HFF-Myc (cell line): Measurements from ENCODE around the gene TAF3.
"Not testable (repeated sequence)": the region's sequence is repeated elsewhere in the genome, so short reads cannot be mapped to it uniquely, and the experiment has no call there.

Experiments
- DNase-seq: peaks from one replicate; pipeline ENCODE4 v3.0.0-alpha.2; 2011; ENCODE audit warnings: low read depth; ENCODE audit errors: extremely low read depth
- H3K4me3 ChIP-seq: replicated peaks from 2 replicates; pipeline ENCODE4 v1.5.1; 2011; ENCODE audit warnings: low read depth, mild to moderate bottlenecking, control low read depth, low read length
- CTCF ChIP-seq: IDR thresholded peaks from 2 replicates; pipeline ENCODE4 v1.5.1; 2012; ENCODE audit warnings: mild to moderate bottlenecking, low read depth, low read length, control low read depth; ENCODE audit errors: missing control alignments

TAF3 gene

GRCh38 chr10:8014649-8015048, 196.3 kb downstream of the TAF3 start:
- no peak for DNase-seq
- H3K4me3 ChIP-seq, result no peak overlapping the region
- no peak for TF ChIP-seq CTCF

- TF ChIP-seq CTCF, result no peak
- no peak for DNase-seq
- H3K4me3 ChIP-seq, result no peak overlapping the region
Observed at GRCh38 chr10:8017277-8017676, 199.0 kb downstream of the TAF3 start.

GRCh38 chr10:8023321-8023720, 205.0 kb downstream of the TAF3 start:
- TF ChIP-seq CTCF, result no peak
- no peak overlapping the region for H3K4me3 ChIP-seq
- DNase-seq, result no peak

- DNase-seq, result no peak
- no peak for TF ChIP-seq CTCF
- no peak overlapping the region for H3K4me3 ChIP-seq
Observed at GRCh38 chr10:8023851-8024250, 205.5 kb downstream of the TAF3 start.

- DNase-seq, result no peak
- no peak for TF ChIP-seq CTCF
- no peak overlapping the region for H3K4me3 ChIP-seq
Observed at GRCh38 chr10:8026349-8027259, 208.3 kb downstream of the TAF3 start.

GRCh38 chr10:8031211-8031610, 212.9 kb downstream of the TAF3 start:
- DNase-seq, result not testable (repeated sequence)

GRCh38 chr10:8032558-8032957, 214.3 kb downstream of the TAF3 start:
- no peak for DNase-seq
- H3K4me3 ChIP-seq, result no peak overlapping the region
- TF ChIP-seq CTCF, result no peak

More at GRCh38 chr10:8031211-8031610, 212.9 kb downstream of the TAF3 start:
- not testable (repeated sequence) for H3K4me3 ChIP-seq
